ENCODE data around the gene BTBD6.

- TF ChIP-seq CTCF (conservative IDR thresholded peaks at IDR 0.05 in 1 of 2, IDR thresholded peaks at IDR 0.05 in 1 of 2; ENCODE audit: low read depth in 1 of 2, low read length in 2 of 2) (no peak), EZH2 (IDR thresholded peaks at IDR 0.05; ENCODE audit: low read length, missing control alignments) (no peak)
Measured at GRCh38 chr14:105211758-105212089, 36.6 kb upstream of the BTBD6 start.
